Activated CD8-positive, alpha-beta T cell treated with anti-CD3 and anti-CD28 coated beads for 36 hours (primary cell): ENCODE measurements around the gene PTH1R. TPM values are rescaled to one million over a fixed set of nuclear protein-coding genes. Genes with fewer than 3 reads are reported as not detected.

Experiments
- ATAC-seq: fragments of 200-7000 bp; cut with Tn5 transposase; one replicate; pipeline ENCODE4 v1.10.0; 2021; ENCODE audit warnings: mild to moderate bottlenecking, moderate library complexity
- CTCF ChIA-PET: fragments of 350-600 bp; sonication (Branson Sonifier 250); formaldehyde crosslinking; loops from one replicate; lab custom pipeline; 2021; ENCODE audit warnings: antibody characterized with exemption; lab: Charles Lee
- POLR2A ChIA-PET: fragments of 350-600 bp; sonication (Branson Sonifier 250); formaldehyde crosslinking; loops from one replicate; lab custom pipeline; 2021; ENCODE audit warnings: antibody characterized with exemption; lab: Charles Lee
- DNase-seq: peaks from one replicate; pipeline ENCODE4 v3.0.0-alpha.2; 2020
- H3K27ac Mint-ChIP-seq: one replicate; pipeline ENCODE4 v1.8.0; 2021; ENCODE audit warnings: mild to moderate bottlenecking, mixed read lengths
- H3K27me3 Mint-ChIP-seq: one replicate; pipeline ENCODE4 v1.8.0; 2021; ENCODE audit warnings: mixed read lengths
- H3K36me3 Mint-ChIP-seq: one replicate; pipeline ENCODE4 v1.8.0; 2021; ENCODE audit warnings: low read depth, mixed read lengths
- H3K4me1 Mint-ChIP-seq: one replicate; pipeline ENCODE4 v1.8.0; 2021; ENCODE audit warnings: low read depth, mixed read lengths
- H3K4me3 Mint-ChIP-seq: one replicate; pipeline ENCODE4 v1.8.0; 2021; ENCODE audit warnings: mild to moderate bottlenecking, moderate library complexity, mixed read lengths
- H3K9me3 Mint-ChIP-seq: one replicate; pipeline ENCODE4 v1.8.0; 2021; ENCODE audit warnings: mixed read lengths
- intact Hi-C: fragments of 100-400 bp; cut with micrococcal nuclease; formaldehyde crosslinking; loops from one replicate; pipeline ENCODE4 v1.10.0; 2022
- total RNA-seq, 2 experiments: library from RNA; stranded (reverse); gene quantifications; one replicate each; pipeline ENCODE4 v1.2.3, GENCODE V29; 2021
- TF ChIP-seq, protein P1 (sequence below): fragments of 200-600 bp; IDR thresholded peaks from one replicate; pipeline ENCODE4 v1.8.0; 2022; ENCODE audit warnings: antibody characterized with exemption, mild to moderate bottlenecking

The PTH1R gene
- total RNA-seq, 2 experiments from 2014 or later: not detected

DNA sequence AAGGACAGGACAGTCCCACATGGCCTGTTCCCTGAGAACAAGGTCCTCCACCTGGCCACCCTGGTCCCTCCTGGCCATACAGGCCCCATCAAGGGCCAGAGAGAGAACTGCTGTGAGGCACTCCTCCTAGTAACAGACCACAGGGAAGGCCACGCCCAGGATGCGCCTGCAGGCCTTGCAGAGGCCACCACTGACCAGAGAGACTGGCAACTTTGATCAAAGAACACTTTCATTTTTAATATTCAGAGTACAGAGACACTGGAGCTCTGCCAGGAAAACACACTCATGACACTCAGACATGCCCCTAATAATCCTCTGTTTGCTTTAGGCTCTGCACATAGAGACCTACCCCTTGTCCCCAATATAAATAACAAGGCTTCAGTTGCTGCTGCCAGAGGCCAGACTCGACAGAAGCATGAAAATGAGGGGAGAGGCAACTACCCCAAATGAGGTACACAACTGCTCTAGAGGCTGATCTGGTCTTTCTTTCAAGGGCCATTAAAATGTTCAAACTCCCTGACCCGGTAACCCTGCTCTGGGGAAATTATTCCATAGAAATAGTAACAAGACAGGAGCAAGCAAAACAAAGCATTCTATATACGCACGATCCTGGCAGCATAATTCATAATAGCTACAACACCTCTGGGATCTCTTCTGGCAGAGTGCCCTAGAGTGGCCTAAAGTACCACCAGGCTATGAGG lies 54.3 kb downstream of the PTH1R start:
- H3K36me3 Mint-ChIP-seq: peaks cover 44% of the 10 kb centered on the region
- H3K27ac Mint-ChIP-seq: peak overlapping the region; percentile 80
- intact Hi-C loops: no loop called here
- H3K4me3 Mint-ChIP-seq: no peak overlapping the region
- peaks cover 79% of the 10 kb centered on the region for H3K4me1 Mint-ChIP-seq
- peak; percentile 21 for ATAC-seq
- H3K9me3 Mint-ChIP-seq: peaks cover 5% of the 10 kb centered on the region
- ChIA-PET POLR2A (interaction anchor here (1.0 to 2.4 kb wide), 4 partner anchors 11 to 46 kb away, joined by 3 to 8 read pairs (median 5); no protein-coding TSS in a partner anchor), CTCF (interaction anchor here (1.0 kb wide), 1 partner anchor 67 kb away, joined by 4 read pairs; no protein-coding TSS in a partner anchor)
- TF ChIP-seq, protein P1, sequence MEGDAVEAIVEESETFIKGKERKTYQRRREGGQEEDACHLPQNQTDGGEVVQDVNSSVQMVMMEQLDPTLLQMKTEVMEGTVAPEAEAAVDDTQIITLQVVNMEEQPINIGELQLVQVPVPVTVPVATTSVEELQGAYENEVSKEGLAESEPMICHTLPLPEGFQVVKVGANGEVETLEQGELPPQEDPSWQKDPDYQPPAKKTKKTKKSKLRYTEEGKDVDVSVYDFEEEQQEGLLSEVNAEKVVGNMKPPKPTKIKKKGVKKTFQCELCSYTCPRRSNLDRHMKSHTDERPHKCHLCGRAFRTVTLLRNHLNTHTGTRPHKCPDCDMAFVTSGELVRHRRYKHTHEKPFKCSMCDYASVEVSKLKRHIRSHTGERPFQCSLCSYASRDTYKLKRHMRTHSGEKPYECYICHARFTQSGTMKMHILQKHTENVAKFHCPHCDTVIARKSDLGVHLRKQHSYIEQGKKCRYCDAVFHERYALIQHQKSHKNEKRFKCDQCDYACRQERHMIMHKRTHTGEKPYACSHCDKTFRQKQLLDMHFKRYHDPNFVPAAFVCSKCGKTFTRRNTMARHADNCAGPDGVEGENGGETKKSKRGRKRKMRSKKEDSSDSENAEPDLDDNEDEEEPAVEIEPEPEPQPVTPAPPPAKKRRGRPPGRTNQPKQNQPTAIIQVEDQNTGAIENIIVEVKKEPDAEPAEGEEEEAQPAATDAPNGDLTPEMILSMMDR: no peak
- no peaks in the 10 kb centered on the region for H3K27me3 Mint-ChIP-seq
- peak; percentile 31 for DNase-seq

DNA sequence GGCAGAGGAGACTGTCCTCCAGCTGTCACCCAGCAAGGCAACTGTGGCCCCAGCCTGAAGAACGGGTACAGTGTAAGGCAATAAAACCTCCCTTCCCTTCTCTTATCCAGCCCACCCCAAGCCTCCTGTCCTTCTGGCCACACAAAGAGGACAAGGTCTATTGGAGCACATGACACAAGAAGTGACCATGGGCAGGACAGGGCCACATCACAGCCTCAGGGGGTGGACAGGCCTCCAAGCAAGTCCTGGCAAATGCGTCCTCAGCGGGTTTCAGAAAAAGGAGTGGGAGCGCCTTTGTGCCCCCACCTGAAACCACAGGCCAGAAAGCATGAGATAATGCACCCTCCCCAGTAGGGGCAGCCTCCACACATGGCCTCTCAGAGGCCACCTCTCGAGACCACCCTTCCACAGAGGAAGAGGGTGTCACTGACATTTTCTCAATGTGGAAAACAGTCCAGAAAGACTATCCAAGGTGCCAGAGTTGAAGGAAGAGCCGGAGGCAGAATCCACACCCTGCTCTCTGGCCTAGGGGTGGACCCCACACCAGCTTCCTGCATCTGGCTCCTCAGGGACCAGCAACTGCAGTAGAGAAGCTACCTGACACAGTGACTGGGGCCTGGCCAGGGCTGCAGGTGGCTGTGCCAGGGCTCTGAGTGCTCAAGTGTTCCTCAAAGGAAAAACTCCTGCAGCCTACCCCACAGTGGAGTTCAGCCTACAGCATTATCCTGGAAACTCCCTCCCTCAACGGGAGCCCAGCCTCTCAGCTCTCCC lies 55.1 kb downstream of the PTH1R start:
- DNase-seq: no peak

DNA sequence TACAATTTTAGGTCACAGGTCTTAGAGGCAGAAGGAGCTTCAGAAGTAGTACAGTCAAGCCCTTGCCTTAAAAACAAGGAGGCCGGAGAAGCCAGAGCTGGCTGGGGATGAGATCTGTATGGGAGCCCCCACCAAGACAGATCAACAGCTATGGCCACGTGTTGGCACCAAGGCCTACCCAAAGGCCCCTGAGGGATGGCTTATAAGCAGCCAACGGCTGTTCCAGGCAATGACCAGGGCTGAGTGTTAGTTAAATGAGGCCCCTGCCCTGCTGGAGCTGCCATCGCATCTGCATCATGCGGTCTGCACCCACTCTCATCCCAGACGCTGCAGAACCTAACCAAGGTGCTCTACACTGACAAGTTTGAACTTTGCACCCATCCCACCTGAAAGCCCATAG lies 55.7 kb downstream of the PTH1R start:
- Mint-ChIP-seq H3K4me3 (no peak overlapping the region), H3K36me3 (peaks cover 42% of the 10 kb centered on the region), H3K4me1 (peaks cover 66% of the 10 kb centered on the region), H3K9me3 (peaks cover 5% of the 10 kb centered on the region), H3K27ac (peak overlapping the region; percentile 32), H3K27me3 (no peaks in the 10 kb centered on the region)
- ATAC-seq (no peak), DNase-seq (no peak)
- TF ChIP-seq, protein P1: no peak
- ChIA-PET POLR2A (interaction anchor here (0.6 to 2.4 kb wide), 5 partner anchors 9 to 369 kb away, joined by 3 to 9 read pairs (median 3); no protein-coding TSS in a partner anchor), CTCF (interaction anchor here (0.9 to 4.4 kb wide), 5 partner anchors 9 to 86 kb away, joined by 3 to 24 read pairs (median 3); no protein-coding TSS in a partner anchor)
- intact Hi-C loops: no loop called here

More for the DNA sequence above, 55.1 kb downstream of the PTH1R start:
- Mint-ChIP-seq H3K27me3 (no peaks in the 10 kb centered on the region), H3K36me3 (peaks cover 40% of the 10 kb centered on the region), H3K4me3 (no peak overlapping the region), H3K27ac (peak overlapping the region; percentile 80), H3K9me3 (peaks cover 5% of the 10 kb centered on the region), H3K4me1 (peaks cover 70% of the 10 kb centered on the region)
- TF ChIP-seq, protein P1: no peak
- no peak for ATAC-seq
- CTCF ChIA-PET: interaction anchor here (0.9 to 4.4 kb wide), 4 partner anchors 8 to 85 kb away, joined by 3 to 24 read pairs (median 6); no protein-coding TSS in a partner anchor
- intact Hi-C loops: no loop called here
- POLR2A ChIA-PET: interaction anchor here (0.6 to 2.4 kb wide), 4 partner anchors 10 to 370 kb away, joined by 3 to 7 read pairs (median 3); no protein-coding TSS in a partner anchor

DNA sequence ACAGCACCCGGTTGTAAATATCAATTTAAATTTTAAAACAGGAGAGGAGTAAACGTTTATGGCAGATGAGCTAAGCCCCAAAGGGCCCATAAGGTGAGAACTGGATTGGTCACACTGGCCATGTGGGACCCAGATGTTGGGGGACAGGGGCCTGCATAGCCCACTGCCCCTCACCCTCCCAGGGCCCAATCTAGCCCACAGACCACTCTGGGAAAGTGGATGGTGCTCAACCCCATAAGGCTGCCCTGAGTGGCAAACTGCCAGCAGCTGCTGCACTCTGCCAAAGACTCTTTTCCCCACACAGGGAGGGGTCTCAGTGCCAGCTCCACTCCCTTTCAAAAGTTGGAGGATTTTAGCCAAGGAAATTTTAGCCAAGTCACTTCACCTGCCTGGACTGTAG lies 56.6 kb downstream of the PTH1R start:
- Mint-ChIP-seq H3K36me3 (peaks cover 39% of the 10 kb centered on the region), H3K27ac (no peak overlapping the region), H3K4me3 (no peak overlapping the region), H3K4me1 (peaks cover 63% of the 10 kb centered on the region), H3K9me3 (peaks cover under 1% of the 10 kb centered on the region), H3K27me3 (no peaks in the 10 kb centered on the region)
- ATAC-seq: no peak
- no peak for DNase-seq
- ChIA-PET POLR2A (interaction anchor here (0.9 to 1.7 kb wide), 3 partner anchors 13 to 229 kb away, joined by 3 to 9 read pairs (median 5); no protein-coding TSS in a partner anchor), CTCF (interaction anchor here (1.5 to 4.4 kb wide), 3 partner anchors 10 to 74 kb away, joined by 3 to 24 read pairs (median 8); no protein-coding TSS in a partner anchor)
- intact Hi-C loops: no loop called here
- TF ChIP-seq, protein P1: no peak
